Measurements from ENCODE around the gene PLCH1. TPM values are rescaled to one million over a fixed set of nuclear protein-coding genes. Genes with fewer than 3 reads are reported as not detected.

The PLCH1 gene
- total RNA-seq, 1 donor from 2014 or later = 7.6 TPM

DNA sequence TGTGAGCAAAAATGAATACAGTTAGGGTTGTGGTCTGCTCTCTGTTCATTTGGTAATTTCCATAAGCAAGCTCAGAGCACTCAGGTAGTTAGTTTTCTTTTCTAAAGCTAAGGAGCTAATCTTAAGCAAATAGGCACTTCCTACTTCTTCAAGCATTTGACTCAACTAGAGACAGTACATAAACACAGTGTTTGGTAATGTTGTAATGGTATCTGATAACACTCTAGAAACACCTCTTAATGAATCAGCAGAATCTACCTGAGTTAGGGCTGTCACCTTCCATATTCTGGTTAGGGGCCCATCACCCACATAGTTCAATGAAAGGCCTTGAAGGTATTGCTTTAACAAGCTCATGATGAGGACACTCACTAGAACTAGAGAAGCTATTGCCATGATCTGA lies 83.1 kb downstream of the PLCH1 start:
- no peaks in the 10 kb centered on the region for H3K9me3 Mint-ChIP-seq
- peaks cover 8% of the 10 kb centered on the region for H3K27me3 Mint-ChIP-seq
- no peak overlapping the region for H3K4me3 Mint-ChIP-seq
- no peak for DNase-seq (ENCODE audit: extremely low spot score, unreplicated experiment)
- TF ChIP-seq CTCF (conservative IDR thresholded peaks at IDR 0.05) = no peak
- no peak overlapping the region for H3K27ac Mint-ChIP-seq
- H3K4me1 Mint-ChIP-seq (ENCODE audit: unreplicated experiment) = peaks cover 8% of the 10 kb centered on the region
- no peaks in the 10 kb centered on the region for H3K36me3 Mint-ChIP-seq

DNA sequence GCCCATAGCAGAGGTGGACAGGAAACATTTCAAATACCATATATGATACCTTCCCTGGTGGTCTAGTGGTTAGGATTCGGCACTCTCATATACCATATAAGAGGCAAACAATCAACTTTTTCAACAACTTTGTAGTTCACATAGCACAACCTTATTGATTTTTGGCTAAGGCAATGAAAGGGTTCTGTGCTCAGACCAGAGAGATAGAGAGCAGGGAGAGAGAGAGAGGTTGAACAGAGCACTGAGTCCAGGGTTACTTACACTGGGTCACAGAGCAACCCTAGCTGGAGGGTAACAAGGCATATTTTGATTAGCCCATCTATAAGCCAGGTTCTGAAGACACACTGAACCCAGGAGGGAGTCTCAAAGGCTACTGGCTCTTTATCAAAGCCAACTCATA lies 83.8 kb downstream of the PLCH1 start:
- Mint-ChIP-seq H3K4me1 (ENCODE audit: unreplicated experiment) (peaks cover 8% of the 10 kb centered on the region), H3K9me3 (no peaks in the 10 kb centered on the region), H3K4me3 (no peak overlapping the region), H3K36me3 (no peaks in the 10 kb centered on the region), H3K27me3 (peaks cover 4% of the 10 kb centered on the region), H3K27ac (no peak overlapping the region)
- DNase-seq (ENCODE audit: extremely low spot score, unreplicated experiment) = no peak
- TF ChIP-seq CTCF (conservative IDR thresholded peaks at IDR 0.05) = no peak

- Mint-ChIP-seq H3K36me3 (no peaks in the 10 kb centered on the region), H3K27me3 (no peaks in the 10 kb centered on the region), H3K4me3 (no peak overlapping the region), H3K4me1 (ENCODE audit: unreplicated experiment) (no peaks in the 10 kb centered on the region), H3K9me3 (no peaks in the 10 kb centered on the region), H3K27ac (no peak overlapping the region)
- no peak for DNase-seq (ENCODE audit: extremely low spot score, unreplicated experiment)
- TF ChIP-seq CTCF (conservative IDR thresholded peaks at IDR 0.05) = no peak
These were observed 86.1 kb downstream of the PLCH1 start for GRCh38 chr3:155658671-155659261.

DNA sequence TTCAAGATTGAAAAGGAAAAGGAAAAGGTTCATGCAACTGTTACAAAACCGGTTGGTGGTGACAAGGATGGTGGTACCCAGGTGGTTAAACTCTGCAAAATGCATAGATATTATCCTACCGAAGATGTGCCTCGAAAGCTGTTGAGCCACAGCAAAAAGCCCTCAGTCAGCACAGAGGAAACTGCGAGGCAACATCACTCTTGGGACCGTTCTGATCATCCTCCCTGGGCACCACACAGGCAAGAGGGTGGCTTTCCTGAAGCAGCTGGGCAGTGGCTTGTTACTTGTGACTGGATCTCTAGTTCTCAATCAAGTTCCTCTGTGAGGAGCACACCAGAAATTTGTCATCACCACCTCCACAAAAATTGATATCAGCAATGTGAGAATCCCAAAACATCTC lies 86.9 kb downstream of the PLCH1 start:
- Mint-ChIP-seq H3K4me3 (no peak overlapping the region), H3K9me3 (no peaks in the 10 kb centered on the region), H3K4me1 (ENCODE audit: unreplicated experiment) (no peaks in the 10 kb centered on the region), H3K36me3 (no peaks in the 10 kb centered on the region), H3K27me3 (no peaks in the 10 kb centered on the region), H3K27ac (no peak overlapping the region)
- no peak for DNase-seq (ENCODE audit: extremely low spot score, unreplicated experiment)
- no peak for TF ChIP-seq CTCF (conservative IDR thresholded peaks at IDR 0.05)

DNA sequence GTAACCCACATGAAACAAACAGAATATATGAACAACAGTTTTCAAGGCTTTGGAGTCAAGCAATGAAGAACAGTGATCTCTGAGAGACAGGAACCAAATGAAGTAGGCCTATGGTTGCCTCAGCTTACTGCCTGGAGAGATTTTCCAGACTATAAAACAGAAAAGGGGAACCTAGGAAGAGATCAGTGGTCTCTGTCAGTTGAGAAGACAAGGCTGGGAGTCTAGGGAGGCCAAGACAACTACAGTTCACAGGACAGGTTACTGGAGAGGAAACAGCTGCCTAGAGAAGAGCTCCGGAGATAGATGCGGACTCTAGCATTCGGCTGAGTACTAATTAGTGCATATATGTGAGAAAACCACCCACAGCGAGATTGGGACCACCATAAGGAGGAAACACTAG lies 87.7 kb downstream of the PLCH1 start:
- Mint-ChIP-seq H3K27me3 (no peaks in the 10 kb centered on the region), H3K4me3 (no peak overlapping the region), H3K9me3 (no peaks in the 10 kb centered on the region), H3K36me3 (no peaks in the 10 kb centered on the region), H3K4me1 (ENCODE audit: unreplicated experiment) (no peaks in the 10 kb centered on the region), H3K27ac (no peak overlapping the region)
- no peak for DNase-seq (ENCODE audit: extremely low spot score, unreplicated experiment)
- no peak for TF ChIP-seq CTCF (conservative IDR thresholded peaks at IDR 0.05)

DNA sequence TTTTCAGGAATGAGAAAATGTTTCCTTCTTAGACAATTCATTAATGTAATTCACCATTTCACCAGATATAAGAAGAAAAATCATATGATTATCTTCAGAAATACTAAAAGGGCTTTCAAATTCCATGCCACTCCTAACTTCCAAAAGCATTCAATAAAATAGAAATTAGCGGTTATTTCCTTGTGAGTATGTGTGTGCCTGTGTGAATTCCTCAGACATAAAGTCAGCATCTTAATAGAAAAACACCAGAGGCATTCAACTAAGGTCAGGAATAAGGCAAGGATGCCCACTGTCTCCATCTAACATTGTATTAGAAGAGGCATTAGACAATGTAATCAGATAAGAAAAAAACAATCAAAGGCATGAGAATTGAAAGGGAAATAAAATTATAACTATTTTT lies 88.4 kb downstream of the PLCH1 start:
- no peak for DNase-seq (ENCODE audit: extremely low spot score, unreplicated experiment)
- no peaks in the 10 kb centered on the region for H3K4me1 Mint-ChIP-seq (ENCODE audit: unreplicated experiment)
- no peaks in the 10 kb centered on the region for H3K36me3 Mint-ChIP-seq
- no peak for TF ChIP-seq CTCF (conservative IDR thresholded peaks at IDR 0.05)
- H3K4me3 Mint-ChIP-seq = no peak overlapping the region
- no peak overlapping the region for H3K27ac Mint-ChIP-seq
- no peaks in the 10 kb centered on the region for H3K27me3 Mint-ChIP-seq
- H3K9me3 Mint-ChIP-seq = no peaks in the 10 kb centered on the region
